Gastrocnemius medialis (tissue), 4 donors: ENCODE results near the gene TERT.

Source experiments
- POLR2A ChIP-seq, 2 donors: fragments of 450-650 bp; IDR thresholded peaks; one replicate each; pipeline ENCODE4 v1.6.1; 2017; ENCODE audit warnings: antibody characterized with exemption in 2 of 2, mild to moderate bottlenecking in 2 of 2, moderate library complexity in 2 of 2
- TF ChIP-seq, protein P1 (sequence below), 5 experiments: fragments of 450-650 bp in 3 of 5; fragments of 200-600 bp in 2 of 5; sonication (generic) in 2 of 5; IDR thresholded peaks in 4 of 5; conservative IDR thresholded peaks in 1 of 5; 1 replicate in 4 of 5; 2 replicates in 1 of 5; pipeline ENCODE4 v1.5.1; 2016 to 2019; ENCODE audit warnings: antibody characterized with exemption in 5 of 5, mild to moderate bottlenecking in 3 of 5, moderate library complexity in 3 of 5

- TF ChIP-seq, protein P1, sequence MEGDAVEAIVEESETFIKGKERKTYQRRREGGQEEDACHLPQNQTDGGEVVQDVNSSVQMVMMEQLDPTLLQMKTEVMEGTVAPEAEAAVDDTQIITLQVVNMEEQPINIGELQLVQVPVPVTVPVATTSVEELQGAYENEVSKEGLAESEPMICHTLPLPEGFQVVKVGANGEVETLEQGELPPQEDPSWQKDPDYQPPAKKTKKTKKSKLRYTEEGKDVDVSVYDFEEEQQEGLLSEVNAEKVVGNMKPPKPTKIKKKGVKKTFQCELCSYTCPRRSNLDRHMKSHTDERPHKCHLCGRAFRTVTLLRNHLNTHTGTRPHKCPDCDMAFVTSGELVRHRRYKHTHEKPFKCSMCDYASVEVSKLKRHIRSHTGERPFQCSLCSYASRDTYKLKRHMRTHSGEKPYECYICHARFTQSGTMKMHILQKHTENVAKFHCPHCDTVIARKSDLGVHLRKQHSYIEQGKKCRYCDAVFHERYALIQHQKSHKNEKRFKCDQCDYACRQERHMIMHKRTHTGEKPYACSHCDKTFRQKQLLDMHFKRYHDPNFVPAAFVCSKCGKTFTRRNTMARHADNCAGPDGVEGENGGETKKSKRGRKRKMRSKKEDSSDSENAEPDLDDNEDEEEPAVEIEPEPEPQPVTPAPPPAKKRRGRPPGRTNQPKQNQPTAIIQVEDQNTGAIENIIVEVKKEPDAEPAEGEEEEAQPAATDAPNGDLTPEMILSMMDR (IDR thresholded peaks at IDR 0.05 in 4 of 5, conservative IDR thresholded peaks at IDR 0.05 in 1 of 5), result no peak
- no peak for TF ChIP-seq POLR2A (IDR thresholded peaks at IDR 0.05)
Measured at GRCh38 chr5:1299961-1300360, 5.1 kb upstream of the TERT start.
